KOPT-K1 (cell line): Measurements from ENCODE around the gene TMPRSS4.

Source experiments
- H3K27ac ChIP-seq: fragments of 200-600 bp; sonication (generic); 2 replicates; pipeline ENCODE4 v1.5.1; 2016; ENCODE audit warnings: antibody characterized with exemption, mild to moderate bottlenecking, low read depth, low read length; ENCODE audit not compliant: poor library complexity, severe bottlenecking
- H3K36me3 ChIP-seq: fragments of 200-600 bp; sonication (generic); 2 replicates; pipeline ENCODE4 v1.5.1; 2017; ENCODE audit warnings: antibody characterized with exemption, mild to moderate bottlenecking, low read length, moderate library complexity; ENCODE audit not compliant: insufficient read depth
- H3K9me3 ChIP-seq: fragments of 200-600 bp; sonication (generic); 2 replicates; pipeline ENCODE4 v1.5.1; 2017; ENCODE audit warnings: antibody characterized with exemption, low read length, mild to moderate bottlenecking; ENCODE audit not compliant: insufficient read depth, poor library complexity, severe bottlenecking

The TMPRSS4 gene, protein sequence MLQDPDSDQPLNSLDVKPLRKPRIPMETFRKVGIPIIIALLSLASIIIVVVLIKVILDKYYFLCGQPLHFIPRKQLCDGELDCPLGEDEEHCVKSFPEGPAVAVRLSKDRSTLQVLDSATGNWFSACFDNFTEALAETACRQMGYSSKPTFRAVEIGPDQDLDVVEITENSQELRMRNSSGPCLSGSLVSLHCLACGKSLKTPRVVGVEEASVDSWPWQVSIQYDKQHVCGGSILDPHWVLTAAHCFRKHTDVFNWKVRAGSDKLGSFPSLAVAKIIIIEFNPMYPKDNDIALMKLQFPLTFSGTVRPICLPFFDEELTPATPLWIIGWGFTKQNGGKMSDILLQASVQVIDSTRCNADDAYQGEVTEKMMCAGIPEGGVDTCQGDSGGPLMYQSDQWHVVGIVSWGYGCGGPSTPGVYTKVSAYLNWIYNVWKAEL

DNA sequence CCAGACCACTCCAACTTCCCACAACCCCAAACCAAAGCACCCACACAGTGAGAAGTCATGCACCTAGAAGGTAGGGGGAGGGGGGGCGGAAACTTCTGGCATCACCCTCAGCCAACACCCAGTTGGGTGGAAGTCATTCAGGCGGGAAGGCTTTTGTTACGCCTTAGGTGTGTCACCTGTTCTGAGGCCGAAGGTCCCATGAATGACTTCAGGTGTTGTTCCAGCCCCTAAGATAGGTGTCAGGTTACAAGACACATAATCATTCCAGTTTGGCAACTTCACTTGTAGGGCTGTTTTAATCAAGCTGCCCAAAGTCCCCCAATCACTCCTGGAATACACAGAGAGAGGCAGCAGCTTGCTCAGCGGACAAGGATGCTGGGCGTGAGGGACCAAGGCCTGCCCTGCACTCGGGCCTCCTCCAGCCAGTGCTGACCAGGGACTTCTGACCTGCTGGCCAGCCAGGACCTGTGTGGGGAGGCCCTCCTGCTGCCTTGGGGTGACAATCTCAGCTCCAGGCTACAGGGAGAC, at the start of gene TMPRSS4:
Gene TMPRSS4 (plus strand): TSS at position 325 of the 528 bp plus-strand sequence. CDS start 225 bp downstream, outside the sequence.
- Histone ChIP-seq H3K27ac (no peak within 1 kb of the TSS), H3K36me3 (no peaks in the 10 kb centered on the region), H3K9me3 (no peaks in the 10 kb centered on the region)

DNA sequence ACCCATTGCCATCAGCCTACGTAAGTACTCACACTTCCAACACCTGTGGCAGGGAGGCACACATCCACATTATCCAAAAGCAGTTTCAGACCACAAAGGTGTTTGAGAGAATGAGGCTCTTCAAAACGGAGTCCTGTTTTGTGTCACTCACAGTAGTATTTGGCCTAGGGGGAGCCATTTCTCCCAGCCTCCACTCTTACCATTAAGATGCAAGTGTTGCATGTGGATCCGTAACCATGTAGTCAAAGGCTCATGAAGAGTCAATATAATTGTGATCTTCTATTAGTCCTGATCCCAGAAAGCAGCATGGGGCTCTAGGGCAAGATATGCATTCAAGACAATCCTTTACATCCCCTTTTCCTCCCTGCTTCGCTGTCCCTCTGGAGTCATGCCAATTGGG, 49.2 kb upstream of the TMPRSS4 start:
- Histone ChIP-seq H3K36me3 (no peaks in the 10 kb centered on the region), H3K27ac (no peak overlapping the region), H3K9me3 (peaks cover 3% of the 10 kb centered on the region)

DNA sequence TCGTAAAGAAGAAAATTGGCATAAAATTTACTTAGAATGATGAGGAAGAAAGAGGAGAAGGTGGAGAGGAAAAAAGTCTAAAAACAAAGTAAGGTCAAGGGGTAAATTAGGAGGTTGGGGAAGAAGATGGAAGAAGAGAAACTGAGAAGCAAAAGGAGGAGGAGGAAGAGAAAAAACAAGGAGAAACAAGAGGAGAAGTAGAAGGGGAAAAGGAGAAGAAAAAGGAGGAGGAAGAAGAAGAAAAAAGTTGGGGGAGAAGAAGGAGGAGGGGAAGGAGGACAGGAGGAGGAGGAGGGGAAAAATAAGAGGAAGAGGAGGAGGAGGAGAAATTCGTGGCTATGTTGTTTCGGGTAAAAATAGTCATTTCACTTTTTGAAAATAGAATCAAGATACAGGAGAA, 48.3 kb upstream of the TMPRSS4 start:
- H3K9me3 ChIP-seq: peaks cover 3% of the 10 kb centered on the region
- H3K27ac ChIP-seq: no peak overlapping the region
- H3K36me3 ChIP-seq: no peaks in the 10 kb centered on the region

DNA sequence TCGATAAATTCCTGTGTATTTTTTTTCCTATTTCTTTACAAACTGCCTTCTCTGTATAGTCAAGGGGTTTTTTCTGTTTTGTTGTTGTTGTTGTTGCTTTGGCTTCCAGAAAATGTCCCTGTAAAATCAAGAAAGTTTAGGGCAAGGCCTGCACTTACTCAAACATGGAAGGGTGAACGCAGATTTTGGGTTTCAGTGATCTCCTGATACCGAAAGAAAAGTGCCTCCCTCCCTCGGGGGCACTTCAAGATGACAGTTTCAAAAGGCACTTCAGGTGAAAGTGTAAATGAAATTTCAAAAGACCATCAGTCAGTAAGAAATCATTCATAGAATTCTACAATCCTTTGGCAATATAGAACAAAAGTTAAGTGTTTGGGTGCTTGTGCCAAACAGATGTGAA, 43.4 kb upstream of the TMPRSS4 start:
- H3K9me3 ChIP-seq: no peaks in the 10 kb centered on the region
- H3K27ac ChIP-seq: no peak overlapping the region
- H3K36me3 ChIP-seq: no peaks in the 10 kb centered on the region

DNA sequence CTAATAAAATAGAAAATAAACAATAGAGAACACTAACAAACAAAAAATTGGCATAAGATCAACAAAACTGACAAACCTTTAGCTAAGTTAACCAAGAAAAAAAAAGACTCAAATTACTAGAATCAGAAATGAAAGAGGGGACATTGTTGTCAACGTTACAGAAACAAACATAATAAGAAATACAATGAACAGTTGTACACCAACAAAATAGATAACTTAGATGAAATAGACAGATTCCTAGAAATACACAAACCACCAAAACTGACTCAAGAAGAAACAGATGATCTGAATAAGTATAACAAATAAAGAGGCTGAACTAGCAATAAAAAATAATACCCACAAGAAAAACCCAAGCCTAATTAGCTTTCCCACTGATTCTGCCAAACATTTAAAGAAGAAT, 34.7 kb upstream of the TMPRSS4 start:
- H3K36me3 ChIP-seq: no peaks in the 10 kb centered on the region
- no peaks in the 10 kb centered on the region for H3K9me3 ChIP-seq
- no peak overlapping the region for H3K27ac ChIP-seq

DNA sequence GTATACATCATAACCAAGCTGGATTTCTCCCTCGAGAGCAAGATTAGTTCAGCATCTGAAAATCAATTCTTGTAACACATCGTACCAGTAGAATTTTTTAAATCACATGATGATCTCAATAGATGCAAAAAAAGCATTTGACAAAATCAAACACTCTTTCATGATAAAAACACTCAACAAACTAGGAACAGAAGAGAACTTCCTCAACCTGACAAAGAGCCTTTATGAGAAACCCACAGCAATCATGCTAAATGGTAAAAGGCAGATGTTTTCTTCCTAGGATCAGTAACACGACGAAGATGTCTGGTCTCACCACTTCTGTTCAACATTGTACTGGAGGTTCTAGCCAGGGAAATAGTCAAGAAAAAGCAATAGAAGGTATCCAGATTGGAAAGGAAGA, 34.1 kb upstream of the TMPRSS4 start:
- no peaks in the 10 kb centered on the region for H3K36me3 ChIP-seq
- no peak overlapping the region for H3K27ac ChIP-seq
- H3K9me3 ChIP-seq: no peaks in the 10 kb centered on the region

DNA sequence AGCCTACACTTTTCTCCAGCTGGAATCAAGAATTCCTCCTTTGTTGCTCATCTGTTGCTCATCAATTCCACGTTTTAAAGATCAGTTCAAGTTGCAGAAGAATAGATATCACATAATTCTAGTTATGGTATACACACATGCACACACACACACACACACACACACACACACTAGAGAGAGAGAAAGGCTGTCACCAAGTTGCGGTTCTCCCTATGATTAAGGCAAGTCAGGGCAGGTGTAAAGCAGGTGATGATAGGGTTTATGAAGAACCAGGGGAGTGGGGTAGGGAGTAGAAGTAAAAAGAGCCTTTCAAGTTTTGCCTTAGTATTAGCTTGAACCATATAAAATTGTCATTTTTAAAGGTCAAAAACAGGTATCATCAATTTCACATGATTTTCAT, 31.7 kb upstream of the TMPRSS4 start:
- no peaks in the 10 kb centered on the region for H3K9me3 ChIP-seq
- H3K27ac ChIP-seq: no peak overlapping the region
- no peaks in the 10 kb centered on the region for H3K36me3 ChIP-seq

DNA sequence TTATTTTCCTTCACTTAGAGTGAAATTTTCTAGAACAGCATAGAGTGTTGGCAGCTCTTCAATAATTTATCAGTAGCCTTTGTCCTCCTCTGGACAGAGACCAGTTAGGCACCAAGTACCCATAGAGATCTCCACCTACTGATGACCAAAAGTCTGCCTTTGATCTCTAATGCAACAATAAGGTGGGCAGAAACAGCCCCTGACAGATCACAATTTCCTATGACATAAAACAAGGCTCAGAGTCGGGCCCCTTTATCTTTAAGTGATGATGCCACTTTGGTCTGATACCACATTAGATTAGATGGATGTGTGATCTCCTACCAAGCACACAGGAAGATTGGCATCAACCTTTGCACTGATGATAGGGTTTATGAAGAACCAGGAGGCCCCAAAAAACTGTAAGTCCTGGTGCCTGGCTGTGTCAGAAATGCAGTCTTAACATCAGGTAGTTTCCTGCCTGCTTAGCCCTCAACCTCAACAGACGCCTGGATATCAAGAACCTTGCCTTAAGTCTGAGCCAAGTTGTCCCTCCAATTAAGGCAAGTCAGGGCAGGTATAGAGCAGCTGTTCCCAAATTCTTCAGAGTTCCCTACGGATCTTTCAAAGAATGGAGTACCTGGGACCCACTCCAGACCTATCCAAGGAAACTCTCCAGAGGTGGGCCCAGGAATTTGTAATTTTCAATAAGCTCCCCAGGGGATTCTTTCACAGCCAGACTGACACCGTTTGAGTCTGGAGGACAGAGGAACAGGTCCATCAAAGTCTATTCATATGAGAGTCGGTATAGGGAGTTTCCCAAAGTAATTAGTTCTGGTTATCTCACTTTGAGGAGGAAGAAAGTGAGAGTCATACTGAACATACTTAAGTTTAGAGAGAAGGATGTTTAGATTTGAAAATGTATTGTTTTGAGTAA, 30.6 kb upstream of the TMPRSS4 start:
- H3K36me3 ChIP-seq: no peaks in the 10 kb centered on the region
- no peaks in the 10 kb centered on the region for H3K9me3 ChIP-seq
- no peak overlapping the region for H3K27ac ChIP-seq

DNA sequence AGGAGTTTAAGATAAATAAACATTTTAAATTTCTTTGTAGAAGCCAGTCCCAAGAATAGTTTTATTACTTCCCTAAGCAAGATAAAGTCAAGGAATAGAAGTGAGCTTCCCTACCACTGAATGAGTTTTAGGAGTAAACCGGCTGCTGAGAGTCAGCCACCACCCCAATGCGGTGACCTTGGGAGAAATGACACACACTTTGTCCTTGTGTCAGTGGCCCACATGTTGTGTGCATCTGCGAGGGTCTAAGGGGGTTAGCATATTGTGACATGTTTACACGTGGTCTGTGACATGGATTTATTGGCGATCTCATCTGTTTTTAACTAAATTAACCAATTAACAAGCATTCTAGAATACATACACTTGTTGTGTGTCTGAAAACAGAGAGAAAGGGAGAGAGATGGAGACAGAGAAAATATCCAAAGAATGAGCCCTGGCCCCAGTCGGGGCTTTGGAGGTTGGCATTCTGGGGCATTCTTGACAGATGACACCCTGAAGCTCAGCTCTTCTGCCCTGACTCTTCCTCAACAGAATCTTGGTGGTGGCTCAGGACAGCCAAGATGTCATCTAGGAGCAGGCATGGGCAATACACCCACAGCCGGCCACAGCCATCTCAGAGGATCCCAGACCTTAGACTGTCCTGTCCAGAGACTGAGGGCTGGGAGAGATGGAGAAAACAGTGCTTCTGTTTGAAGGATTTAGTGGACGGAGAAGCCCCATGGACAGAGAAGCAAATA, 29.7 kb upstream of the TMPRSS4 start:
- no peaks in the 10 kb centered on the region for H3K36me3 ChIP-seq
- H3K9me3 ChIP-seq: no peaks in the 10 kb centered on the region
- no peak overlapping the region for H3K27ac ChIP-seq

DNA sequence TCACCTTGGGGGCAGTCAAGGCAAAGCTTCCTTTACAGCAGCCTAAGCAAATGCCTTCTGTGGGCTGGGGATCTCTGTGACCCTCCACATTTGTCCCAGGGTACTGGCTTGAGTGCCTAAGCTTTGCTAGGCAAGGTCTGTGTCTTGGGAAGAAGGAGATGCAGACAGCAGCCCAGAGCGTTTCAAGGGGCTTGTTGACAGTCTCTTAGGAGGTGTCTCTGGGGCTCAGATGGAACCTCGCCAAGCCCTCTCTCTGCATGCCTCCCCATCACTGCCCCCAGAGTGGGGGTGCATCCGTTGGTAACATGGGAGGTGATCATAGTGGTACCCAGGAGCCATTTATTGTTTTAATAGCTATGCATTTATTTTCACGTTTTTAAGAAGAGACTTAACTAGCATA, 29.1 kb upstream of the TMPRSS4 start:
- Histone ChIP-seq H3K27ac (no peak overlapping the region), H3K9me3 (no peaks in the 10 kb centered on the region), H3K36me3 (no peaks in the 10 kb centered on the region)

DNA sequence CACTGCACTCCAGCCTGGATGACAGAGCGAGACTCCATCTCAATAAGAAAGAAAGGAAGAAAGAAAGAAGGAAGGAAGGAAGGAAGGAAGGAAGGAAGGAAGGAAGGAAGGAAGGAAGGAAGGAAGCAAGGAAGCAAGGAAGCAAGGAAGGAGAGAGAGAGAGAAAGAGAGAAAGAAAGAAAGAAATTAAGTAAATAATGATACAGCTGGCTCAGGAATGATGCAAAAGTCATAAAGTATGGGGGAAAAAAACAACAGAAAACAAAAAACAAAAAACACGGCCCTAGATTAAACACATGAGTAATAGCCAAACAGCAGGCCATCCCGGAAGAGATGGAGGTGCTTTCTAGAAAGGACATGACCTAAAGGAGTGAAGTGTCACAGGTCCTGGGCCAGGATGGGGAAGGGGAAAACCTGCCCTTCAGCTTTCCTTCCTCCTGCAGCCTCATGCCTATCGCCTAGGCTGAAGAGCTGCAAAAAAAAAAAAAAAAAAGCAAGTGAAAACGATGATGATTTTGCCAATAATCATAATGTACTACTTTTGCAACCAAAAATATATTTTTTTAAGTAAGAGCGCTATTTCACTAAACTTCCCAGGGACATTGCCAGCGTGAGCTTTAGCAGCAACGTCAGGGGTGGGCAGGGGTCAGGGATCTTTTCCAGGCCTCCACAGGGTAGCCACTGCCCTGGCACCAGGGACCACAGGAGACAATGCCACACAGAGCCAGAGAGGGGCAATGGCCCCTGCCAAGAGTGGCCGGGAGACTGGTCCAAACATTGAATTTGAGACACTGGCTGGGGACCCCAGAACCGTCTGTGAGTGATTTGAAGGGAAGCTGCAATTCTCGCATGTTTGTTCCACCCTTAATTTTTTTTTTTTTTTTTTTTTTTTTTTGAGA, 28.2 kb upstream of the TMPRSS4 start:
- Histone ChIP-seq H3K36me3 (no peaks in the 10 kb centered on the region), H3K27ac (no peak overlapping the region), H3K9me3 (no peaks in the 10 kb centered on the region)

DNA sequence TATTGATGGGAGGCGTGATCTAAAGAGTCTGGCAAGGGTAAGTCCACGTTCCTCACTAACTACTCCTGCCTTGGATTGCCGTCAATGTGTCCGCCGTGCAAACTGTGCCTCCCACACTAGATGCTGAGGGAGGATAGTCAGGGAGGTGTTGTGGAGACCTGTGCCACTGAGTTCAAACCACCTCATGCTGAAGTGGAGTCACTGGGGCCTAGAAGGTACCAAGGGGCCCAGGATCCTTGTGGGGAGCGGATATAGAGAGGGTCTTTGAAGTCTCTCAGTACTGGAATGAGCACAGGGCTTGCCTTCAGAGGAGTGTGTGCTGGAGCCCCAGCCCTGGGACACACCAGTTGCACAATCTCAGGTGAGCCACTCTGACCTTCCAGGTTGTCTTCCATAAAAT, 27.1 kb upstream of the TMPRSS4 start:
- Histone ChIP-seq H3K27ac (no peak overlapping the region), H3K9me3 (no peaks in the 10 kb centered on the region), H3K36me3 (no peaks in the 10 kb centered on the region)

DNA sequence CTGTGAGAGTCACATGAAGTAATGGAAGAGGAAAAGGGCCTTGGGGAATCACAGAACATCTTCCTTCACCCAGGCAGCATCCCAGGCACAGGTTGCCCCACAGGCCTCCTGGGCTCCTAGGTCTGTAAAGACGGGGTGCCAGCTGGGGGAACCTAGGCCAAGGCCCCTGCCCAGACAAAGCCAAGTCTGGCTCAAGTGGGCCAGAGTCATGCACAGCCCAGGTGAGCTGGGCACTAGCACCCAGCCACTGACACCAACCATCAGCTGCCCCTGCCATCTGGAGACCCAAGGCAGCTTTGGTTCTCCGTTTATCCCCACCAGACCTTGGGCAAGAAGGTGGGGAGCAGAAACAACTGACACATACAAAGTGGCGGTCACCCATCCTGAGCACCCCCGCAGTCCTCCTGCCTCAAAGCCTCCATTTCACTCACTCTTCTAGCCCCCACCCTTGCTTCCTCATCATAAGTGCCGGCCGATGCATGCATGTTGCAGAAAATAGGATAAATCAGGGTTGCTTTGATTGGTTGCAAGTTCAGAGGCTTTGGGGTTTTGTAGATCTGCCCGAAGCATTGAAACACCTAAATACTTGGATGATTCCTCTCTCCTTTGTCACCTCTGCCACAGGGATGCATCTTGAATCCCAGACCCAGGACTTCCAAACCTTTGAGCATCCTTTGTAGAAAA, 26.5 kb upstream of the TMPRSS4 start:
- no peaks in the 10 kb centered on the region for H3K36me3 ChIP-seq

More for the DNA sequence above, 26.5 kb upstream of the TMPRSS4 start:
- Histone ChIP-seq H3K27ac (no peak overlapping the region), H3K9me3 (no peaks in the 10 kb centered on the region)
